ENCODE measurements around the gene IQUB.
"Not testable (repeated sequence)": the region's sequence is repeated elsewhere in the genome, so short reads cannot be mapped to it uniquely, and the experiment has no call there.

The IQUB gene

GRCh38 chr7:123534383-123535260 is at the start of gene IQUB:
TSS of gene IQUB (minus strand) at chr7:123534595. CDS start at chr7:123512340, 22,255 bp downstream.
- in situ Hi-C loops (cut with MboI; ENCODE audit: low sequenced_read_pairs): no loop called here

DNA sequence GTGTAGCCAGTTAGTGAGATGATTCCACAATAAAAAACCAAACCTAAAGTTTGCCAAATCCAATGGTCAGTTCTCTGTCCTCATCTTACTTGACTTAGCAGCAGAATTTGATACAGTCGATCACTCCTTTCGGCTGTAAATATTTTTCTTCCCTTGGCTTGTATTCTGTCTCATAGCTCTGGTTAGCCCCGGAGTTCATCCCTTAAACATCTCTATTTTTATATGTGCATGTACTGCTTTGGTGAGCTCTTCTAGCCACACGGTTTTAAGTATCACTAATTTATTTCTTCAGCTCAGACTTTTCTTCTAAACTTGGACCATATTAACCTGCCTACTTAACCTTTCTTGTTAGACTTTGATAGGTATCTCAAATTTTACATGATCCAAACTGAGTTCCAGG is 49.4 kb upstream of the IQUB start:
- in situ Hi-C loops (cut with MboI; ENCODE audit: low sequenced_read_pairs): no loop called here

DNA sequence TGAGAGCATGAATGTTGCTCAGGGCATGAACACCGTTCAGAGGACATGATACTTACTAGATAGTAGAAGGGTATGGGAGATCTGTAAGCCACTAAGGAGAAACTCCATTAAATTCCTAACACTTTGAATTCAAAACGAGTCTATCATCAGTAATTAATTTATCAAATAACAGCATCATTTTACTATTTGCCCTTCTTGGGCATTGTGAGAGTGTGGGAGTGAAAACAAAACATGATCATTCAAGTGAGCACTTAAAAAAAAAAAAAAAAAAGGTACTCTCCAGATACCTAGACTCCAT is 46.7 kb upstream of the IQUB start:
- in situ Hi-C loops (cut with MboI; ENCODE audit: low sequenced_read_pairs): no loop called here

- in situ Hi-C loops (cut with MboI; ENCODE audit: low sequenced_read_pairs): no loop called here
These were observed 46.2 kb upstream of the IQUB start for GRCh38 chr7:123580406-123581161.

- in situ Hi-C loops (cut with MboI; ENCODE audit: low sequenced_read_pairs): no loop called here
These were observed 45.0 kb upstream of the IQUB start for GRCh38 chr7:123579416-123579815.

DNA sequence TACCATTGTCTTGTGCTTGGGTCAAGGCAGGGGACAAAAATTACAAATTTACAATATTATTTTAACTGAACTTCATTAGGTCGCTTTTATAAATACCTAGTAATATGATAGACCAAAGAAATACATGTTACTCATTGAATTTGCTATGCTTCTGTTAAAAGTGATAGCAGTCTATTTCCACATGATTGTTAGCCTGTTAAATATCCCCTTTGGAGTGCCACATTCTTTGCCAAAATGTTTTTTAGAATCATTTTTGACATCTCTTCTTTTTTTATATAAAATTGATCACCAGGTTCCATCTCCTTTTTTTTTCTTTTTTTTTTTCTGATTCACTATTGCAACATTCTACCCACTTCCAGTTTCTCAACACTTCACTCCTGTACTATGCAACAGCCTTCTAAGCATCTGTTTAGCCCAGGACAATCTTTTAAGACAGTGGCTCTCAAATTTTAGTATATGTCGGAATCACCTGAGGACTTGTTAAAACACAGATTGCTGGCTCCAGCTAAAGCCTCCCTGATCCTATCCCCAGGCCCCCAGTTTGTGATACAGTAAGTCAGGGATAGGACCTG is 39.6 kb upstream of the IQUB start:
- in situ Hi-C loops (cut with MboI; ENCODE audit: low sequenced_read_pairs): no loop called here

GRCh38 chr7:123573341-123573740 is 38.9 kb upstream of the IQUB start:
- in situ Hi-C loops (cut with MboI; ENCODE audit: low sequenced_read_pairs): no loop called here

- in situ Hi-C loops (cut with MboI; ENCODE audit: low sequenced_read_pairs): no loop called here
These were observed 37.3 kb upstream of the IQUB start for GRCh38 chr7:123571684-123572083.

- in situ Hi-C loops (cut with MboI; ENCODE audit: low sequenced_read_pairs): no loop called here
These were observed 36.8 kb upstream of the IQUB start for GRCh38 chr7:123571187-123571586.

DNA sequence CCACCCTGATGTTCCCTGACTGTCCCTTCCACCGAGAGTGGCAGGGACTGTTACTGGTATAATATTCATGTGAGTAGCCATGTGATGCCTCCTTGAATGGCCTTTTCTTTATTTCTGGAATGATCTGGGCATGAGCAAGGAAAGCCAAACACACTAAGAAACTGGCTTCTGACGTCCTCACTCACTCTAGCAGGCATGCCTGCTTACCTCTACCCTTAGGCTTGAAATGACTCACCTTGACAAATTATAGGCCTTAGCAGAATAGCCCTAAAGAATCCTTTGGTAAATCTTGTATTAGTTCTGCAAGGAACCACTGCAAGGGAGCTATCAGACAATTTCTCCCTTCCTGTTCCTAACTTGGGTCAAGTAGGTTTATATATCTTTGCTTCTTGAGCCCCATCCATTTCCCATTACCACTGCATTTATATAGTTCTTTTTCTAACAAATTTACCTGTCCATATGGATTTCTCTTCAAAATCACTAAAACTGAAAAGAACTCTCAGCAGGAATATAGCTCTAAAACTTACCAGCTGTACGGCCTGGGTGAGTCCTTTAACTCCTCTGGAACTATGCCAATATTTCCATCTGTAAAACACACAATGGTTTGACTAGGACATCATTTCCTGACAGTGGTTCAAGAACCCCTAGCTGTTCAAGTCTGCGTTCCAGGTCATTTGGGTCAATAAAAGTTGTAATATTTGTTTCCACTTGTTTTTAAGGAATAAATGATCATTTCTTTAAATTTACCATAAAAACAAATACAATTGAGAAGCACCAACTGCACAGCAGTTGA is 36.2 kb upstream of the IQUB start:
- in situ Hi-C loops (cut with MboI; ENCODE audit: low sequenced_read_pairs): no loop called here

DNA sequence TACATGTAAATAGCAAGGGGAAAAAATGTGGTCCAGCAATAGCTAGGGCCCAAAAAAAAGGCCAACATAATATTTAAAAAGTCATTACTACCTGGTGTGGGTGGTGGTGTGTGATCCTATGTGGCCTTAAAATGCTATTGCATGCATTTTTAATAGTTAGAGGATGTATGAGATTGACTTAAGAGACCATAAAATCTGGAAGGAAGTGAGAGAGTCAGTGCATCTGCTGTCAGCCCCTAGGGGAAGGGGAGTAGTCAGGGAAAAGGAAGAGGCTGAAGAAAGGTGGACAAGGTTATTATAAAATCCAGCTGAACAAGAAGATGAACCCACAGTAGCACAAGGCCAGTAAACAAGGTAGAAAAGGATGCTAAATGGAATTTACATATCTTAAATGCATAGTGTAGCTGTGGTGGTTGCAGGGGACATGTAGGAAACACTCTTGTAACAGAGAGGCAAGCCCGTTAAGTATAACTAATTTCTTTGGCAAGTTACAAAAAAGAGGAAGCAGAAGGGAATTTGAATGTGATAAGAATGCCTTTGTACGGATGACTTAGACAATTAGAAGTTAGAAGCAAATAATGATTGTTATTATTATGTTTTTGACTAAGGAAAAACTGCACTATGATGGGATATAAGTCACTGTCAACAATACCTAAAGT is 35.1 kb upstream of the IQUB start:
- in situ Hi-C loops (cut with MboI; ENCODE audit: low sequenced_read_pairs): no loop called here

- in situ Hi-C loops (cut with MboI; ENCODE audit: low sequenced_read_pairs): no loop called here
These were observed 27.7 kb upstream of the IQUB start for GRCh38 chr7:123562121-123562520.

GRCh38 chr7:123558289-123558874 is 24.0 kb upstream of the IQUB start:
- in situ Hi-C loops (cut with MboI; ENCODE audit: low sequenced_read_pairs): no loop called here

DNA sequence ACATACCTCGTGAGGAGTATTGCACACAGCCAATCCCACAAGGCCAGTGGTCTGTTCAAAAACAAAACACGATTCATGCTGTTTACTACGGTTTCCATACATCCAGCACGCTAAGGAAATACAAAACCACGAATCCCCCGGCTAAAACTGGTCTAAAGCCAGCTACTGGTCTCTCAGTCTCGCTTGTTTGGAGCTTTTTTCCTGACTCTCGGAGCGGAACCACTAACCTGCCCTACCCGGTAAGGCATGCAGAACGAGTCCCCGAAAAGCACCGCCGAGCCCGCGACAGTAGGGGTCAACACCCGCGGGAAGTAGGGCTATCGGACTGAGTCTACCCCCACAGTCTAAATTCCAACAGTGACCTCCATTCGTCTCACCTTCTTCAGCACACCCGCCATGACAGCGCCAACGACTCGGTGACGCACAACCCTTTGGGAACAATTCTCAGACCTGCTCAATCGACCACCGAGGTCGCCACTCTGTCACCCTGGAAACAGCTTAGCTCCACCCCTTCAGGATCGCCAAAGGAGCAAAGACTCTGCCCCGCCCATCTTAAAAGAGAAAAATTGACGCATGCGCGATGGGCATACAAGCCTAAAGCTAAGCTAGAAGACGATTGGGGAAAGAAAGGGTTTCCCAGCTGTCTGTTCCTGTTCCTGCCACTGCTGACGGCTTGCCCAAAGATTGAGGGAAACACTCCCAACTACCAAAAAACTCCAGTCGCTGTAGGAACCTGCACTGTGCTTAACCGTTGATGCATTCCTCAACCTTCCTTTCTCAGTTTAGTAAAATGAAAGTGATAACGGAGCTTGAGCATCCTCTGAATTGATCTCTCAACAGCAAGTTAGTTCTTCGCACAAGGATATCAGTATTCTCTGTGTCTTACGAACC is 23.2 kb upstream of the IQUB start, which contains the start of gene NDUFA5:
NDUFA5 (minus strand) TSS at position 421 of the 891 bp plus-strand sequence; CDS start at position 398, 23 bp downstream.
- in situ Hi-C loops (cut with MboI; ENCODE audit: low sequenced_read_pairs): no loop called here

GRCh38 chr7:123557016-123557397 is 22.6 kb upstream of the IQUB start:
- in situ Hi-C loops (cut with MboI; ENCODE audit: low sequenced_read_pairs): no loop called here

DNA sequence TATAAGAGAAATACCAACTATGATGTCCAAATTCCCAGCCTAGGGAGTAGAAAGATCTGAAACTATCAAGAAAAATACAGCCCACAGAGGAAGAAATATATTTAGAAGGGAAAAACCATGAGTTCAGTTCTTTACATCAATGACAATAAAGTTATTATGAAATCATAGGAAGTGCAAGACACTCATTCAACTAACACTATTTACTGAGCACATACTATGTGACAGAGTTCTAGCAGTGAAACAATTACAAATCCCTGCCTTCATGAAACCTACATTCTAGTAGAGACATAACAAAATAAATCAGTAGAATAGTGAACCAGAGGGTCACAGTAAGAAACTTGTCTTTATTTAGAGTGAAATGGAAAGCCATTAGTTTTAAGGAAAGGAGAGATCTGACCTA is 21.1 kb upstream of the IQUB start:
- in situ Hi-C loops (cut with MboI; ENCODE audit: low sequenced_read_pairs): no loop called here

DNA sequence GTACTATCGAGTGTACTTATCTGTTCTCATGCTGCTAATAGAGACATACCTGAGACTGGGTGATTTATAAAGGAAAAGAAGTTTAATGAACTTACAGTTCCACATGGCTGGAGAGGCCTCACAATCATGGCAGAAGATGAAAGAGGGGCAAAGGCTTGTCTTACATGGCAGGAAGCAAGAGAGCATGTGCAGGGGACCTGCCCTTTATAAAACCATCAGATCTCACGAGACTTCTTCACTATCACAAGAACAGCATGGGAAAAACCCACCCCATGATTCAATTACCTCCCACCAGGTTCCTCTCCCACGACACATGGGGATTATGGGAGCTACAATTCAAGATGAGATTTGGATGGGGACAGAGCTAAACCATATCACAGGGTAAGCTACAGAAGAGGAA is 18.8 kb upstream of the IQUB start:
- in situ Hi-C loops (cut with MboI; ENCODE audit: low sequenced_read_pairs): no loop called here

DNA sequence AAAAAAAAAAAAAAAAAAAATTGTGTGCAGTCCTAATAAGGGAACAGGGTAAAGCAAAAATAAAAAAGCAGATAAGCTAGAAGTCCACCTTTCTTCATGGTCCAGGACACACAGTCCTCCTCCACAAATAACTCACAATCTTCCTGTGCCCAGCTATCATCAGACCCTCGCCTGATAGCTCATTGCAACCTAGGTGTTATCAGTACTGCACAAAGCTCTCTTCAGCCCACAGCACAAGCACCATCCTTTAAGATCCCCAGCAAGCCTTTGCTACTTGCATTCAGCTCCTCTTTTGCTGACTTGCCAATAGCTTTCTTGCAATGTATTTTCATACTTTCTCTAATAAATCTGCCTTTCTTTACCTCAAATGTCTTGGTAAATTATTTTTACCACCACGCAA is 18.2 kb upstream of the IQUB start:
- in situ Hi-C loops (cut with MboI; ENCODE audit: low sequenced_read_pairs): no loop called here

DNA sequence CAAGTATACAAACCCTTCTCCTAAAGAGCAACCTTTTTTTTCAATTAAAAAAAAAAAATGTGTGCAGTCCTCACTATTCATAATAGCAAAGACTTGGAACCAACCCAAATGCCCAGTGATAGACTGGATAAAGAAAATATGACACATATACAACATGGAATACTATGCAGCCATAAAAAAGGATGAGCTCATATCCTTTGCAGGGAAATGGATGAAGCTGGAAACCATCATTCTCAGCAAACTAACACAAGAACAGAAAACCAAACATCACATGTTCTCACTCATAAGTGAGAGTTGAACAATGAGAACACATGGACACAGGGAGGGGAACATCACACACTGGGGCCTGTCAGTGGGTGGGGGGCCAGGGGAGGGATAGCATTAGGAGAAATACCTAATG is 17.7 kb upstream of the IQUB start:
- in situ Hi-C loops (cut with MboI; ENCODE audit: low sequenced_read_pairs): not testable (repeated sequence)
